Activated CD4-positive, alpha-beta memory T cell treated with anti-CD3 and anti-CD28 coated beads, Interleukin-2, amount 10 ng/mL, durations not matched to agents 7 days and 5 days (primary cell): Measurements from ENCODE around the gene YIPF4. TPM values are rescaled to one million over a fixed set of nuclear protein-coding genes. Genes with fewer than 3 reads are reported as not detected.

ENCODE experiments used
- CTCF ChIA-PET: fragments of 350-600 bp; sonication (Branson Sonifier 250); formaldehyde crosslinking; loops from one replicate; lab custom pipeline; 2021; ENCODE audit warnings: antibody characterized with exemption, inconsistent platforms; lab: Charles Lee
- POLR2A ChIA-PET: fragments of 350-600 bp; sonication (Branson Sonifier 250); formaldehyde crosslinking; loops from one replicate; lab custom pipeline; 2021; ENCODE audit warnings: antibody characterized with exemption; lab: Charles Lee
- DNase-seq: peaks from one replicate; pipeline ENCODE4 v3.0.0-alpha.2; 2020
- H3K27ac Mint-ChIP-seq: one replicate; pipeline ENCODE4 v1.8.0; 2021; ENCODE audit warnings: mild to moderate bottlenecking, mixed read lengths
- H3K27me3 Mint-ChIP-seq: one replicate; pipeline ENCODE4 v1.8.0; 2021; ENCODE audit warnings: mixed read lengths
- H3K36me3 Mint-ChIP-seq: one replicate; pipeline ENCODE4 v1.8.0; 2021; ENCODE audit warnings: low read depth, mixed read lengths
- H3K4me1 Mint-ChIP-seq: one replicate; pipeline ENCODE4 v1.8.0; 2021; ENCODE audit warnings: mixed read lengths
- H3K4me3 Mint-ChIP-seq: one replicate; pipeline ENCODE4 v1.8.0; 2021; ENCODE audit warnings: mild to moderate bottlenecking, mixed read lengths
- H3K9me3 Mint-ChIP-seq: one replicate; pipeline ENCODE4 v1.8.0; 2021; ENCODE audit warnings: mixed read lengths
- total RNA-seq, 2 experiments: library from RNA; stranded (reverse); gene quantifications; one replicate each; pipeline ENCODE4 v1.2.3, GENCODE V29; 2021

YIPF4 gene
- 10 to 100 TPM; 40.3 to 48.9 TPM for total RNA-seq

GRCh38 chr2:32277674-32278477, at the start of gene YIPF4:
YIPF4 (plus strand) TSS chr2:32277904; CDS start chr2:32278156, 252 bp downstream.
- DNase-seq, result peak; percentile 88
- ChIA-PET POLR2A (interaction anchor here (0.8 to 2.5 kb wide), 9 partner anchors 10 to 266 kb away, joined by 3 to 8 read pairs (median 3); partner anchors contain the start of genes NLRC4 and SLC30A6), CTCF (interaction anchor here (0.5 kb wide), 1 partner anchor 103 kb away, joined by 6 read pairs; no protein-coding TSS in a partner anchor)
- peak within 1 kb of the TSS; percentile 81 for H3K4me3 Mint-ChIP-seq
- H3K9me3 Mint-ChIP-seq, result no peaks in the 10 kb centered on the region
- H3K4me1 Mint-ChIP-seq, result peaks cover 22% of the 10 kb centered on the region
- H3K27me3 Mint-ChIP-seq, result peaks cover 5% of the 10 kb centered on the region
- H3K36me3 Mint-ChIP-seq, result peaks cover 13% of the 10 kb centered on the region
- H3K27ac Mint-ChIP-seq, result peak within 1 kb of the TSS; percentile 88

DNA sequence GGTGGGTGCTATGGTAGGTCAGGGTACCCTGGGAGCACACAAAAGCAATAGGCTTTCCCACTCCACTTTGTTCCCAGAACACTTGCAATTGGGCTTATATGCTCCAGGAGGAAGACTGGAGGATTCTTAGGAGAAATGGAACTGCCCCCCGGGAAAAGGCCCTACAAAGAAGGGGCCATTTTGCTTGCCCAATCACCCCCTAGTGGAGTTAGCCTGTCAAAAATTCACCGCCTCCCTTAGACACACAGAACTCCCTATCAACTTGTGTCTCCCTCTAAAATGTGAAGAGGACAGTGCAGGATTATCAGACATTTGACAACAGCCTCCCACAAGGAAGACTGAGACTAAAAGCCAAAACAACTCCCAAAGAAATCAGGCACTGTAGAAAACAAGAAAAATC, 49.5 kb upstream of the YIPF4 start:
- Mint-ChIP-seq H3K27ac (no peak overlapping the region), H3K4me1 (peaks cover 2% of the 10 kb centered on the region), H3K4me3 (no peak overlapping the region), H3K36me3 (peaks cover 18% of the 10 kb centered on the region), H3K9me3 (no peaks in the 10 kb centered on the region), H3K27me3 (no peaks in the 10 kb centered on the region)
- DNase-seq, result no peak
- ChIA-PET CTCF (no interaction called here), POLR2A (no interaction called here)

GRCh38 chr2:32229635-32230034, 48.1 kb upstream of the YIPF4 start:
- H3K36me3 Mint-ChIP-seq, result peaks cover 10% of the 10 kb centered on the region
- H3K27ac Mint-ChIP-seq, result no peak overlapping the region
- ChIA-PET CTCF (interaction anchor here (0.7 kb wide), 1 partner anchor 11 kb away, joined by 3 read pairs; no protein-coding TSS in a partner anchor), POLR2A (no interaction called here)
- H3K4me1 Mint-ChIP-seq, result peaks cover 2% of the 10 kb centered on the region
- no peak overlapping the region for H3K4me3 Mint-ChIP-seq
- no peaks in the 10 kb centered on the region for H3K9me3 Mint-ChIP-seq
- H3K27me3 Mint-ChIP-seq, result no peaks in the 10 kb centered on the region
- no peak for DNase-seq

DNA sequence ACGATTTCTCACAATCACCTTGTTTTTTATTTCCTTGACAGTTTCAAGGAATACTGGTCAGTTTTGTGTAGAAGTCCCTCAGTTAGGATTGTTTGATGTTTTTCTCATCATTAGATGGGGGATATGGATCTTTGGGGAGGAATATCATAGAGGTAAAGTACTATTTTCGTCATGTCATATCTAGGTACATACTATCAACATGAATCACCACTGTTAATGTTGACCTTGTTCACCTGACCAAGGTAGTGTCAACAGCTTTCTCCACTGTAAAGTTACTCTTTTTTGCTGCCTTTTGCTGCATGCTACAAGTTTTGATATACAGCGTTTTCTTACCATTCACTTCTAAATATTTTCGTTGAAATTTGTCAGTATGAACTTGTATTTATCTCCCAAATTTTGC, 45.7 kb upstream of the YIPF4 start:
- ChIA-PET POLR2A (no interaction called here), CTCF (no interaction called here)
- Mint-ChIP-seq H3K27me3 (no peaks in the 10 kb centered on the region), H3K27ac (no peak overlapping the region), H3K36me3 (peaks cover 3% of the 10 kb centered on the region), H3K9me3 (no peaks in the 10 kb centered on the region), H3K4me1 (peaks cover 2% of the 10 kb centered on the region), H3K4me3 (no peak overlapping the region)
- DNase-seq, result no peak

GRCh38 chr2:32235315-32235714, 42.4 kb upstream of the YIPF4 start:
- Mint-ChIP-seq H3K4me1 (peaks cover 2% of the 10 kb centered on the region), H3K36me3 (peaks cover 3% of the 10 kb centered on the region), H3K27ac (no peak overlapping the region), H3K4me3 (no peak overlapping the region), H3K9me3 (no peaks in the 10 kb centered on the region), H3K27me3 (no peaks in the 10 kb centered on the region)
- CTCF ChIA-PET, result no interaction called here
- POLR2A ChIA-PET, result no interaction called here
- DNase-seq, result no peak

GRCh38 chr2:32237488-32237887, 40.2 kb upstream of the YIPF4 start:
- no peaks in the 10 kb centered on the region for H3K27me3 Mint-ChIP-seq
- H3K27ac Mint-ChIP-seq, result no peak overlapping the region
- H3K36me3 Mint-ChIP-seq, result peaks cover 3% of the 10 kb centered on the region
- H3K4me3 Mint-ChIP-seq, result no peak overlapping the region
- peaks cover under 1% of the 10 kb centered on the region for H3K4me1 Mint-ChIP-seq
- ChIA-PET POLR2A (no interaction called here), CTCF (no interaction called here)
- DNase-seq, result no peak
- no peaks in the 10 kb centered on the region for H3K9me3 Mint-ChIP-seq

DNA sequence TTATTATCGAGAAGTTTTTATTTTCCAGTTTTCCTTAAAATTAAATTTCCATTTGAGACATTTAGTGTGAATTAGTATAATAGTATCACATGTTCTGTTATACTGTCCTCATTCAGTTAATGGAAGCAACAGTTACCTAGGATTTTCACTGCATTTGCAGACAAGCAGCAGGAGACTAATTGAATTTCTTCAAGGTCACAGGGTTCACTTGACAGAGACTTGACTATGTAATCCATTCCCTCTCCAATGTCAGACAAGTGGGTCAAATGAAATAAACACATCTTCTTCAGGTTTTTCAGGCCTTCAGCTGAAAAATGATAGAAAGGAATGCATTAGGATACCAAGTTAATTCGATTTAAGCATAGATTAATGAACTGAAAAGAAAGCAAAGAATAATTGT, 39.7 kb upstream of the YIPF4 start:
- H3K9me3 Mint-ChIP-seq, result no peaks in the 10 kb centered on the region
- no peaks in the 10 kb centered on the region for H3K4me1 Mint-ChIP-seq
- H3K36me3 Mint-ChIP-seq, result peaks cover 3% of the 10 kb centered on the region
- POLR2A ChIA-PET, result no interaction called here
- CTCF ChIA-PET, result no interaction called here
- no peak overlapping the region for H3K4me3 Mint-ChIP-seq
- H3K27me3 Mint-ChIP-seq, result no peaks in the 10 kb centered on the region
- H3K27ac Mint-ChIP-seq, result no peak overlapping the region
- no peak for DNase-seq

- POLR2A ChIA-PET, result interaction anchor here (0.6 kb wide), 1 partner anchor 82 kb away, joined by 3 read pairs; no protein-coding TSS in a partner anchor
- CTCF ChIA-PET, result no interaction called here
- H3K9me3 Mint-ChIP-seq, result no peaks in the 10 kb centered on the region
- no peak overlapping the region for H3K27ac Mint-ChIP-seq
- H3K4me1 Mint-ChIP-seq, result no peaks in the 10 kb centered on the region
- no peak overlapping the region for H3K4me3 Mint-ChIP-seq
- H3K27me3 Mint-ChIP-seq, result no peaks in the 10 kb centered on the region
- DNase-seq, result no peak
- no peaks in the 10 kb centered on the region for H3K36me3 Mint-ChIP-seq
Observed at GRCh38 chr2:32242331-32242730, 35.4 kb upstream of the YIPF4 start.

DNA sequence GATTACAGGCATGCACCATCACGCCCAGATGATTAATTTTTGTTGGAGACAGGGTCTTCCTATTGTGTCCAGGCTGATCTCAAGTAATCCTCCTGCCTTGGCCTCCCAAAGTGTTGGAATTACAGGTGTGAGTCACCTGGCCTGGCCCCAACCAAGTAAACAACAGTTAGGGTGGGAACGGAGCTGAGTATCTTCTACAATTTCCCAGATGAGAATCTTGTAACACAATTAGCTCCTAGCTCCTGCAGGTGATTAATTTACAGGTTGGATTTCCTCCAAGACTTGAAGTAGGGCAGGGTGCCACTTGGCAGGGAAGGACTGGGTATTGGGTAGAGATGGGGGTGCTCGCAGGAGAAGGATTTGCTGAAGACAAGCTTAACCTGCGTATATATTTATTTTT, 30.8 kb upstream of the YIPF4 start:
- Mint-ChIP-seq H3K4me3 (no peak overlapping the region), H3K27ac (no peak overlapping the region), H3K4me1 (no peaks in the 10 kb centered on the region), H3K9me3 (no peaks in the 10 kb centered on the region), H3K36me3 (no peaks in the 10 kb centered on the region), H3K27me3 (no peaks in the 10 kb centered on the region)
- ChIA-PET CTCF (no interaction called here), POLR2A (no interaction called here)
- DNase-seq, result no peak

- Mint-ChIP-seq H3K9me3 (no peaks in the 10 kb centered on the region), H3K27me3 (no peaks in the 10 kb centered on the region), H3K27ac (no peak overlapping the region), H3K4me3 (no peak overlapping the region), H3K4me1 (no peaks in the 10 kb centered on the region), H3K36me3 (no peaks in the 10 kb centered on the region)
- CTCF ChIA-PET, result interaction anchor here (0.6 kb wide), 1 partner anchor 322 kb away, joined by 3 read pairs; no protein-coding TSS in a partner anchor
- POLR2A ChIA-PET, result no interaction called here
- no peak for DNase-seq
Observed at GRCh38 chr2:32248299-32248698, 29.4 kb upstream of the YIPF4 start.

DNA sequence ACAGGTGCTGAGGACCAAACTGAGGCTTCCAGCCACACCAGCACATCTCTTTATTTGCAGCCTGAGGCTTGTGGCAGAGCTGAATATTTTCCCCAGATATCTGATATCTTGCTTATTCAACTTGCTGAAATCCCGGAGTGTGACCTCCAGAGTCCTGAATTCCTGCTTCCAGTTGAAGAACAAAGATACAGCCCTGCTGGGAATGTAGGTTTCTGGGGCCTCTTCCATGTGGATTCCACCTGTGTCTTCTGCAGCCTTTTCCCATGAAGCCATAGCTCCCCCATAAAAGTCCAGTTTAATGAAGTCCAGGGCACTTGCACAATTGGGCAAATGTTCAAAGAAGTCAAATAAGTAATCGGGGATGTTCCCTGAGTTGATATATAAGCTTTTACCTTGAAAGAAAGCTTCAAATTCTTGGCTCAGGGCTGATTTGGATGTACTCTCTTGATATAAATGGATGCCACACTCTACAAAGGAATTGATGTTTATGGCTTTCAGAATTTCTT, 27.9 kb upstream of the YIPF4 start:
- Mint-ChIP-seq H3K36me3 (no peaks in the 10 kb centered on the region), H3K27me3 (no peaks in the 10 kb centered on the region), H3K4me3 (no peak overlapping the region), H3K27ac (no peak overlapping the region), H3K4me1 (no peaks in the 10 kb centered on the region), H3K9me3 (no peaks in the 10 kb centered on the region)
- no peak for DNase-seq
- ChIA-PET POLR2A (interaction anchor here (1.1 kb wide), 1 partner anchor 28 kb away, joined by 3 read pairs; the partner anchor contains the start of gene YIPF4), CTCF (no interaction called here)

DNA sequence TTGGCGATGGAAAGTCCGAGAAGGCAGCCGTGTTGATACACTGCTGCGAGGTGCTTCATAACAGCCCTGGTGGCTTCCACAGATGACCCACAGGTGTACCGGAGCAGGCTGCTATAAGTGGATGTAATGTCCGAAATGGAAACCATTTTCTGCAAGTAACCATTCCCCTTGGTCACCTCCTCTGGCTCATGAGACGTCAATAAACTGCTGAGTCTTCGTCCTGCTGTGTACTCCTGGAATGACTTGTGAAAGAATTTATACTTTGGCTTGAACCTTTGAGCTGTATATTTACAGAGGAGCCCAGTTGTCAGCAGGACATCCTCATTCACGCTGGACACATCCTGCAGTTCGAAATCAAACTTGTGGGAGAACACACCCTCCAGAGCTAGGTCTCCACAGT, 27.4 kb upstream of the YIPF4 start:
- no peaks in the 10 kb centered on the region for H3K9me3 Mint-ChIP-seq
- no peaks in the 10 kb centered on the region for H3K4me1 Mint-ChIP-seq
- CTCF ChIA-PET, result no interaction called here
- H3K4me3 Mint-ChIP-seq, result no peak overlapping the region
- H3K27ac Mint-ChIP-seq, result no peak overlapping the region
- DNase-seq, result no peak
- POLR2A ChIA-PET, result interaction anchor here (1.1 kb wide), 1 partner anchor 28 kb away, joined by 3 read pairs; the partner anchor contains the start of gene YIPF4
- H3K36me3 Mint-ChIP-seq, result no peaks in the 10 kb centered on the region
- H3K27me3 Mint-ChIP-seq, result no peaks in the 10 kb centered on the region

DNA sequence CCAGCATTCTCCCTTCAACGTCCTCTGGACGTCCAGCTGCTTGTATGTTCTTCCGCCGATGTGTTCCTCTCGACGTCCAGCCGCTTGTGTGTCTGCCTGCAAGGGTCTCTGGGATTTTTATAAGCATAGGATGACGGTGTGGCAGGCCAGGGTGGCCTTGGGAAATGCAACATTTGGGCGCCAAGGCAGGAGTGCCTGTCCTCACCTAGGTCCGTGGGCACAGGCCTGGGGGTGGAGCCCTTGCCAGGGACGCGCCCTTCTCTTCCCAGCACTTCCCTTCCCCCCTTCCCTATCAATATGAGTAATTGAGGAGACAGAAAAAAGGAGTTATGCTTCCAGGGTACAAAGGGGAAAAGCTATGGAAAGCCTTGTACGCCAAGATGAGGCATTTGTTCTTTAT, 19.5 kb upstream of the YIPF4 start:
- no peaks in the 10 kb centered on the region for H3K27me3 Mint-ChIP-seq
- no peak overlapping the region for H3K27ac Mint-ChIP-seq
- peaks cover 2% of the 10 kb centered on the region for H3K4me1 Mint-ChIP-seq
- POLR2A ChIA-PET, result no interaction called here
- H3K36me3 Mint-ChIP-seq, result no peaks in the 10 kb centered on the region
- no peak for DNase-seq
- no peaks in the 10 kb centered on the region for H3K9me3 Mint-ChIP-seq
- H3K4me3 Mint-ChIP-seq, result no peak overlapping the region
- CTCF ChIA-PET, result interaction anchor here (0.6 kb wide), 1 partner anchor 24 kb away, joined by 3 read pairs; no protein-coding TSS in a partner anchor
